CD14-positive monocyte (primary cell): Measurements from ENCODE around the gene ASAP3. TPM values are rescaled to one million over a fixed set of nuclear protein-coding genes. Genes with fewer than 3 reads are reported as not detected.

Experiments used
- DNase-seq, 3 donors: peaks; one replicate each; pipeline ENCODE4 v3.0.0-alpha.2; 2011 to 2022
- H2AFZ ChIP-seq: 2 replicates; pipeline ENCODE4 v1.6.0; 2012; ENCODE audit warnings: mild to moderate bottlenecking, low read depth, low read length, inconsistent platforms; ENCODE audit not compliant: insufficient read depth, poor library complexity, severe bottlenecking
- H3K27ac ChIP-seq, 2 donors: 1 replicate in 1 of 2; 2 replicates in 1 of 2; pipeline ENCODE4 v1.5.1; 2012 to 2013; ENCODE audit warnings: low read length in 2 of 2, control low read depth in 1 of 2, inconsistent platforms in 1 of 2, low read depth in 1 of 2, mild to moderate bottlenecking in 1 of 2
- H3K27me3 ChIP-seq, 2 donors: one replicate each; pipeline versions ENCODE4 v1.6.0 to v1.6.1; 2011 to 2013; ENCODE audit warnings: low read length in 2 of 2; ENCODE audit not compliant: control insufficient read depth in 2 of 2, insufficient read depth in 2 of 2
- H3K36me3 ChIP-seq, 2 donors: replicated peaks in 1 of 2; 1 replicate in 1 of 2; 2 replicates in 1 of 2; pipeline versions ENCODE4 v1.5.1 to v1.6.1; 2012 to 2013; ENCODE audit warnings: low read length in 2 of 2, control low read depth in 1 of 2, inconsistent platforms in 1 of 2, mild to moderate bottlenecking in 1 of 2; ENCODE audit not compliant: insufficient read depth in 2 of 2, control insufficient read depth in 1 of 2
- H3K4me1 ChIP-seq, 2 donors: 1 replicate in 1 of 2; 2 replicates in 1 of 2; pipeline versions ENCODE4 v1.5.1 to v1.6.1; 2012 to 2013; ENCODE audit warnings: low read length in 2 of 2, control low read depth in 1 of 2, inconsistent platforms in 1 of 2, mild to moderate bottlenecking in 1 of 2, moderate library complexity in 1 of 2; ENCODE audit not compliant: insufficient read depth in 2 of 2, control insufficient read depth in 1 of 2
- H3K4me2 ChIP-seq: replicated peaks from 2 replicates; pipeline ENCODE3; 2012; ENCODE audit warnings: low read length, moderate library complexity, mild to moderate bottlenecking; ENCODE audit not compliant: poor library complexity, severe bottlenecking; ENCODE audit errors: extremely low read depth
- H3K4me3 ChIP-seq, 3 experiments: fragments of 200-600 bp in 1 of 3; sonication (generic) in 1 of 3; replicated peaks in 1 of 3; 1 replicate in 2 of 3; 2 replicates in 1 of 3; pipeline ENCODE4 v1.5.1; 2011 to 2013; ENCODE audit warnings: low read length in 3 of 3, mild to moderate bottlenecking in 3 of 3, control low read depth in 2 of 3, low read depth in 2 of 3, inconsistent platforms in 1 of 3, moderate library complexity in 1 of 3
- H3K79me2 ChIP-seq: 2 replicates; pipeline ENCODE4 v1.6.0; 2012; ENCODE audit warnings: mild to moderate bottlenecking, control low read depth, inconsistent platforms, low read length, moderate library complexity; ENCODE audit not compliant: insufficient read depth
- H3K9ac ChIP-seq: 2 replicates; pipeline ENCODE4 v1.6.0; 2017; ENCODE audit warnings: low read length, mild to moderate bottlenecking; ENCODE audit not compliant: insufficient read depth, poor library complexity, severe bottlenecking
- H3K9me3 ChIP-seq, 2 donors: replicated peaks in 1 of 2; 1 replicate in 1 of 2; 2 replicates in 1 of 2; pipeline versions ENCODE4 v1.5.1 to v1.6.1; 2012 to 2013; ENCODE audit warnings: low read length in 2 of 2, control low read depth in 1 of 2; ENCODE audit not compliant: control insufficient read depth in 1 of 2, insufficient read depth in 1 of 2
- H4K20me1 ChIP-seq: 2 replicates; pipeline ENCODE4 v1.6.0; 2012; ENCODE audit warnings: mild to moderate bottlenecking, low read length, control low read depth, moderate library complexity; ENCODE audit not compliant: insufficient read depth
- H3K27ac Mint-ChIP-seq, 7 donors: one replicate each; pipeline ENCODE4 v1.8.0; 2020; ENCODE audit warnings: mild to moderate bottlenecking in 7 of 7, mixed read lengths in 7 of 7, moderate library complexity in 6 of 7, inconsistent platforms in 2 of 7
- H3K27me3 Mint-ChIP-seq, 3 donors: one replicate each; pipeline ENCODE4 v1.8.0; 2021 to 2022; ENCODE audit warnings: low read depth in 3 of 3, mild to moderate bottlenecking in 3 of 3, mixed read lengths in 3 of 3, moderate library complexity in 3 of 3, inconsistent platforms in 1 of 3
- H3K36me3 Mint-ChIP-seq, 2 donors: one replicate each; pipeline ENCODE4 v1.8.0; 2020; ENCODE audit warnings: mixed read lengths in 2 of 2, inconsistent platforms in 1 of 2, mild to moderate bottlenecking in 1 of 2
- H3K4me1 Mint-ChIP-seq: one replicate; pipeline ENCODE4 v1.8.0; 2020; ENCODE audit warnings: mild to moderate bottlenecking, mixed read lengths
- H3K4me3 Mint-ChIP-seq, 2 donors: one replicate each; pipeline ENCODE4 v1.8.0; 2020; ENCODE audit warnings: mild to moderate bottlenecking in 2 of 2, mixed read lengths in 2 of 2, moderate library complexity in 1 of 2
- H3K9me3 Mint-ChIP-seq, 7 donors: one replicate each; pipeline ENCODE4 v1.8.0; 2020 to 2022; ENCODE audit warnings: mixed read lengths in 7 of 7, mild to moderate bottlenecking in 6 of 7, moderate library complexity in 6 of 7, inconsistent platforms in 2 of 7
- CTCF ChIP-seq: fragments of 200-600 bp; IDR thresholded peaks from one replicate; pipeline ENCODE4 v1.8.0; 2022; ENCODE audit warnings: antibody characterized with exemption, mild to moderate bottlenecking
- WGBS: methylation state at CpG from one replicate; pipeline ENCODE4 v1.1.5; 2013; ENCODE audit warnings: missing lambda C conversion rate; ENCODE audit not compliant: insufficient coverage; 5-methylcytosine and 5-hydroxymethylcytosine counted together
- intact Hi-C, 2 donors: fragments of 100-400 bp; cut with micrococcal nuclease; formaldehyde crosslinking; loops; one replicate each; pipeline versions ENCODE4 v1.15.0 to v1.15.1; 2023
- polyA plus RNA-seq, 3 donors: library from polyadenylated mRNA; depleted of rRNA in 1 of 3; unstranded in 2 of 3; stranded (reverse) in 1 of 3; fragments of 300-500 nt in 2 of 3; fragments of >200 nt in 1 of 3; fragmentation: Illumina TruSeq in 2 of 3; gene quantifications; 1 replicate in 2 of 3; 2 replicates in 1 of 3; pipeline ENCODE4 v1.2.3, GENCODE V29; 2012 to 2021

The ASAP3 gene
- polyA plus RNA-seq, 3 donors = 0.27 to 1.1 TPM; not detected in 1

GRCh38 chr1:23452011-23452411 lies 32.0 kb downstream of the ASAP3 start:
- H4K20me1 ChIP-seq = no peaks in the 10 kb centered on the region
- no peak overlapping the region for H2AFZ ChIP-seq
- WGBS = no CpG with 5 or more reads among the region's 5 CpGs
- Mint-ChIP-seq H3K9me3 (no peaks in the 10 kb centered on the region), H3K27ac (no peak overlapping the region), H3K36me3 (no peaks in the 10 kb centered on the region), H3K4me3 (no peak overlapping the region), H3K27me3 (peaks cover 2 to 10% (median 8%) of the 10 kb centered on the region in 3 donors), H3K4me1 (no peaks in the 10 kb centered on the region)
- no peak for DNase-seq
- no peak overlapping the region for H3K27ac ChIP-seq
- no peak for TF ChIP-seq CTCF
- no peaks in the 10 kb centered on the region for H3K9me3 ChIP-seq
- H3K4me3 ChIP-seq = no peak overlapping the region
- no peaks in the 10 kb centered on the region for H3K27me3 ChIP-seq
- no peaks in the 10 kb centered on the region for H3K79me2 ChIP-seq
- no peaks in the 10 kb centered on the region for H3K36me3 ChIP-seq
- no peak overlapping the region for H3K4me2 ChIP-seq
- intact Hi-C loops = no loop called here
- no peaks in the 10 kb centered on the region for H3K4me1 ChIP-seq
- no peak overlapping the region for H3K9ac ChIP-seq

GRCh38 chr1:23451441-23451840 lies 32.5 kb downstream of the ASAP3 start:
- Mint-ChIP-seq H3K4me1 (no peaks in the 10 kb centered on the region), H3K36me3 (no peaks in the 10 kb centered on the region), H3K4me3 (no peak overlapping the region), H3K27ac (no peak overlapping the region), H3K9me3 (no peaks in the 10 kb centered on the region), H3K27me3 (peaks cover 3 to 10% (median 8%) of the 10 kb centered on the region in 3 donors)
- Histone ChIP-seq H3K9ac (no peak overlapping the region), H3K9me3 (no peaks in the 10 kb centered on the region), H3K79me2 (no peaks in the 10 kb centered on the region), H3K4me3 (no peak overlapping the region), H3K27me3 (no peaks in the 10 kb centered on the region), H3K4me2 (no peak overlapping the region), H3K4me1 (no peaks in the 10 kb centered on the region), H4K20me1 (no peaks in the 10 kb centered on the region), H3K27ac (no peak overlapping the region), H2AFZ (no peak overlapping the region), H3K36me3 (no peaks in the 10 kb centered on the region)
- no peak for DNase-seq
- TF ChIP-seq CTCF = no peak
- WGBS = 86% methylated on average over 1 of the region's 1 CpG
- intact Hi-C loops = no loop called here
